Measurements from ENCODE around the gene TMBIM1.

Gene TMBIM1

DNA sequence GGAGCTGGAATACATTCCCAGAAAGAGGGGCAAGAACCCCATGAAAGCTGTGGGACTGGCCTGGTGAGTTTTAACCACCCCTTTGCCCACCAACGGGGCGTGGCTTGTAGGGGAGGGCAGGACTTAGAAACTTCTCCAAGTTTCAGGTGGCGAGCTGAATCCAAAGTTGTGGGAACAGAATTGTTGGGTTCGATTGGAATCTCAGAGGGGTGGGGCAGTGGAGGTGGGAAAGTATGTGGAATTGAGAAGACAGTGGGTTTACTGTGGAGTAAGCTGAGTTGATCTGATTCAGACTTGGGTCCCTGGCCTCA lies 20.9 kb downstream of the TMBIM1 start:
- DNase-seq = no peak

DNA sequence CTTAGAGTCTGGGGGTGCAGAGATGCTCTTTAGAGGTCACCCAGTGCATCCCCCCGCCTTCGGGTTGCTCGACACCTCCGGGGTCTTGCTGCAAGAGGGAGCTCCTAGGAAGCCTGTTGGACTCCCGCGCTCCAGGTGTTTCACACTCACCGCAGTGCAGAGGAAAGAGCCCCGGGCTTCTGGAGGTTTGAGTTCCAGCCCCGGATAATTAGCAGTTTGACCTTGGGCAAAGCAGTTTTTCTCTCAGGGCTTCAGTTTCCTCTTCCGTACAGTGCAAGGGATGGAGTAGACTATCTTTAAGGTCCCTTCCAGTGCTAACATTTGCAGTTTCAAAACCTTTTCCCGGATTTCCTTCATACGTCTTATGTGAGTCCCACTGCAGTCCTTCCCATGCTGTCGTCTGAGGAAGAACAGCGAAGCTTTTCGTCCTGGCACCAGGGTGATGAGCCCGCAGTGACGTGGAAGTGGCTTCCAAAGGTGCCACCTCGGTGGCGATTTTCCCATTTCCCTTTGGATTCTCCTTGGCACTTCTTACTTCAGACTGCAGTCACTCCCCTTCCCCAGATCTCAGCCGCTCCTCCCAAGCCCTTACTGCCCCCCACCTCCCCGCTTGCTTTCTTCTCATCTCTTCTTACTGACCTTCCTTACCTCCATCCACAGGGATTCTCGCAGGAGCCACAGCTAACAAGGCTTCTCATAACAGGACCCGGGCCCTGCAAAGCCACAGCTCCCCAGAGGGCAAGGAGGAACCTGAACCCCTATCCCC lies 21.4 kb downstream of the TMBIM1 start:
- DNase-seq = no peak

DNA sequence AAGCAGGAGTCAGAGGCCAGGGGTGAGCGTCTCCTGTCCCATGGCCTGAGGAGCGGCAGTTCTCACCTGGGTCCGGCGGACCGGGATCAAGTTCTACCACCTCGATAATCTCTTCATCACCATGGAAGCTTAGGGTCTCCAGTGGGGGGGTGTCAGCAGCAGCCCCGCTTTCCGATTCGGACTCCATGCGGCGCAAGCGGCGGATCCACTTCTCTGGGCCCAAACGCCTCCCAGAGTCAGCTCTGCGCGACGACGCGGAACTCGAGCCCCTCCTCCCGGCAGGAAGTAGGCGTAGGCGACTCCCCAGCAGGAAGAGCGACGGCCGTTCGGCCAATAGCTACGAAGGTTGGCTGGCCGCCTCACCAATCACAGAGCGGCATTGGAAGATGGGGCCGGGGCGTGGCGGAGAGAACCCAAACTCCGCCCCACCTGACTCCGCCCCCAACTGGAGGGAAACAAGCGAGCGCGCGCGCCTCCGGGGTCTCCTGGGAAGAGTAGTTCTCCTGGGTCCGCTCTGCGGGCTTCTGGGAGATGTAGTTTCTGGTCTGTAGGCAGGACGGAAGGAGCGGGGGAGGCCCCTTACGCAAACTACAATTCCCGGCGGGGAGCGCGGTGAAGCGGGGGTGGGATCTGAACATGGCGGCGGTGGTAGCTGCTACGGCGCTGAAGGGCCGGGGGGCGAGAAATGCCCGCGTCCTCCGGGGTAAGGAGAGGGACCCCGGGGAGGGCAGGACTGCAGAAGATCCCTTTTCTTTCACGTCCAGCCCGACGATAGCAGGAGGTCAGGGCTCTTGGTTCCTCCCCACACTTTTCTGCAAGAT lies 22.2 kb downstream of the TMBIM1 start, which contains the start of the genes AAMP and PNKD:
TSS of gene AAMP (minus strand) at position 238 of the 821 bp plus-strand sequence. CDS start at position 187, 51 bp downstream.
TSS of gene PNKD (plus strand) at position 620 of the 821 bp plus-strand sequence. CDS start at position 637, 17 bp downstream.
- DNase-seq = peak; percentile 100

DNA sequence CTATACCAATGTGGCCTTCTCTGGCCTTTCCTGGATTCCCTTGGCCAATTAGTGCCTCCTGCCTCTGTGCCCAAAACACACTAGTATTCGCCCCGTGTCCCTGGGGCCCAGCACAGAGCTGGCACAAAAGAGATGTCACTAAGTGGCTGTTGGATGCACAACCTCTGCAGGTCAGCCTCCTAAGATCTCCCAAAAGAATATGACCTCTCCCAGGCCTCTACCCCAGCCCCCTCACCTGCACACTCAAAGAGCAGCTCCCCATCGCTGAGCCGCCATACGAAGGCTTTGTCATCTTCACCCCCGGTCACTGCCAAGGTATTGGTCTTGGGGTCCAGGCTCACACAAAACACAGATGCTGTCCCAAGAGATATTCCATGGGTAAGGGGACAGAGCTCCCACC lies 25.0 kb downstream of the TMBIM1 start:
- no peak for DNase-seq

DNA sequence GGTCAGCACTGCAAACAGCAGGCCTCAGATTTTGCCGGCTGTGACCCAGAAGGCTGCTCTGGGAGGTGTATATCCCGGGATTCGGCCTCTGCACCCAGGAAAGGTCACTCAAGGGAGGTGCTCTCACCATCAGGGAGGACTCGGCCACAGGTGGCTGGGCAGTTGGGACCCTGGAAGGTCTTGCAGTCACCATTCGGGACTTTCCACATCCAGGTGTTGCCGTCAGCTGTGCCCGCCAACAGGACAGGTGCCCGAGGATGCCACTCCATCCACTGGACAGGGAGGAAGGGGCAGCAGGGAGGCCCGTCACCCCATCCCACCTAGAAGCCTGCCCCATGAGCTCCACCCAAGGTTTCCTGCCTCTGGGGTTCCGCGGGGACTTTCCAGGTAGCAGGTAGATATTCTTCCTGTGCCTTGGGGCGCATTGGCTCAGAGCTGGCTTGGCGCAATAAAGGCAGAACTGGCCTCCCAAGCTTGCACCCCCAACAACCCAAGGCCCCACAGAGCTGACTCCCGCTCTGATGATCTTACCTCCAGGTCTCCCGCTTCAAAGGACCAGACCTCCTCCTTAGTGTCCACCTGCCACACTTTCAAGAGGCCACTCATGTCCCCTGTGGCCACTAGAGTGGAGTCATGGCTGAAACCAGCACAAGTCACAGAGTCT lies 25.9 kb downstream of the TMBIM1 start:
- DNase-seq = no peak

DNA sequence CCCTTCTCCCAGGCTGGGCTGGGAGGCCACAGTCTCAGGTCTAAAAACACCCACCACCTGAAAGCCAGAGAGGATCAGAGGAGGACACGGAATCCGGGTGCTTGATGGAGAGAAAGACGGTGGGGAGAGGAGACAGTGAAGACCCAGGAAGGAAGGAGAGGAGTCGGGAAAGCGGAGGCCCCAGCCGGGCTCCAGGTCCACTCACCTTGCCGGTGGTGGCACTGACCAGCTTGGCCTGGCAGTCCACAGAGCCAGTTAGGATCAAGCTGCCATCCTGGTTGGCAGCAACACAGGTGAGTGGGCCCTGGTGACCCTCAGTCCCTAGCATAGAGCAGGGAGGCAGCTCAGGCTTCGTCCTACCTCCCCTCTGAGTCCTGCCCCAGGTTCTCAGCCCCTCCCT lies 26.7 kb downstream of the TMBIM1 start:
- no peak for DNase-seq

DNA sequence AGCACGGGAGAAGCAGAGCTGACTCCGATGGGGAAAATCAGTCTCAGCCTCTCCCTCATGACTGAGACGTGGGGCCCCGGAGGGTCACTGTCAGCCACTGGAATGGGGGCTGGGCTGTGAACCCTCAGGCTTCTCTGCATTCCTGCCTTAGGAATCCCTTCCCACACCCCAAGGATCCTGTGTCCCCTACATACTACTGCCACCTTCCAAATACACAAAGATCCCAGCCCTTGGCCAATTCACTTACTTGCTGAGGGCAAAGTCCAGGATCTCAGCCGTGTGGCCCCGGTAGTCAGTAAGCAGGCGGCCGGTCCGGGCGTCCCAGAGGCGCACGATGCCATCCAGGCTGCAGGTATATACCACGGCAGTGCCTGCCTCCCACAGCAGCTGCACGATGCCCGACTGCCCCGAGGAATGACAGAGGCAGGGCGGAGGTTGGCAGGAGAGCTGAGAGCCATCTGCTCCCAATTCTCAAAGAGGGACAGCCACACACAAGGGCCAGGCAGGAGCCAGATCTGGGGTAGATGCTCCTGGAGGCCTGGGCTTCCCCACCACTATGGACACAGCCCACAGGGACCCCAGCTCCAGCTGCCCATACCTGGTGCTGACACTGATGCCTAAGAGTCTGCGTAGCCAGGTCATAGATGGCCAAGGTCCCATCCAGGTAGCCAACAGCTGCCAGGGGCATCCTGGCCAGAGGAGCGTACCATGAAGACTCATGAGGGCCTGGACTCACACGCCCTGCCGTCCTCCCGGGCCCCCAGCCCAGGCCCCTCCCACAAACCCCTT lies 27.3 kb downstream of the TMBIM1 start:
- DNase-seq = no peak

DNA sequence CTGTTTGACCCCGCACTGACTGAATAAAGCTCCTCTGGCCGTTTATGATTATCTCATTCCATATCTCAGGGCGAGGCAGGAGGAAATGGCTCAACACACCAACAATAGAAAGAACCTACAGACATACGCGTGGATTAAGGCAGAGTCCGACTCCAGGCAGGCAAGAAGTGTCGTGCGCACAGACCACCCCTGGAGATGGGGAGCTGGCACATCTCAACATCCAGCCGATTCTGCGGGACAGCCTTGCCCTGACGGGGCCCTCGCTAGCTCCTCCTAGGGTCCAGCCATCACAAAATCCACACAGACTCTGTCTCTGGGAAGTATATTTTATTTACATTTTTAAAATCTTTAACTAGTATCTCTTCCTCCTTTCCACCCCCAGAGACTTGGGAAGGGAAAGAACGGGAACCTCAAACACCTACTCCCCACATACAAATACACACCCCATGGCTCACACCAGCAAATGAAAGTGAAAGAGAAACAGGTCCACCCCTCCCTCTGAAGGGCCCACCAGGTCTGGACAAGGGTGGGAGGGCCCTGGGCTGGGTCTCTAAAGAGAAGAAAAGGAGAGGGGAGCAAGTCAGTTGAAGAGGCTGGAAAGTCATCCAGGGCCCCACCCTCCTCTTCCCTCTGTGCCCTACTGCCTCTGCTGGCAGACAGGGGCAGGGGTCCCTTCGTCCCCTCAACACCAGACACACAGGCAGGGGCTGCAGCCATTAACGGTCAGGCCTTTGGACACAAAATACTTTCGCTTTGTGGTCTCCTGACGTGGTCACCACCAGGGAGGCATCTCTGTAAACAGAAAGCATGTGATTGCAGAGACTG lies 28.3 kb downstream of the TMBIM1 start:
- no peak for DNase-seq

DNA sequence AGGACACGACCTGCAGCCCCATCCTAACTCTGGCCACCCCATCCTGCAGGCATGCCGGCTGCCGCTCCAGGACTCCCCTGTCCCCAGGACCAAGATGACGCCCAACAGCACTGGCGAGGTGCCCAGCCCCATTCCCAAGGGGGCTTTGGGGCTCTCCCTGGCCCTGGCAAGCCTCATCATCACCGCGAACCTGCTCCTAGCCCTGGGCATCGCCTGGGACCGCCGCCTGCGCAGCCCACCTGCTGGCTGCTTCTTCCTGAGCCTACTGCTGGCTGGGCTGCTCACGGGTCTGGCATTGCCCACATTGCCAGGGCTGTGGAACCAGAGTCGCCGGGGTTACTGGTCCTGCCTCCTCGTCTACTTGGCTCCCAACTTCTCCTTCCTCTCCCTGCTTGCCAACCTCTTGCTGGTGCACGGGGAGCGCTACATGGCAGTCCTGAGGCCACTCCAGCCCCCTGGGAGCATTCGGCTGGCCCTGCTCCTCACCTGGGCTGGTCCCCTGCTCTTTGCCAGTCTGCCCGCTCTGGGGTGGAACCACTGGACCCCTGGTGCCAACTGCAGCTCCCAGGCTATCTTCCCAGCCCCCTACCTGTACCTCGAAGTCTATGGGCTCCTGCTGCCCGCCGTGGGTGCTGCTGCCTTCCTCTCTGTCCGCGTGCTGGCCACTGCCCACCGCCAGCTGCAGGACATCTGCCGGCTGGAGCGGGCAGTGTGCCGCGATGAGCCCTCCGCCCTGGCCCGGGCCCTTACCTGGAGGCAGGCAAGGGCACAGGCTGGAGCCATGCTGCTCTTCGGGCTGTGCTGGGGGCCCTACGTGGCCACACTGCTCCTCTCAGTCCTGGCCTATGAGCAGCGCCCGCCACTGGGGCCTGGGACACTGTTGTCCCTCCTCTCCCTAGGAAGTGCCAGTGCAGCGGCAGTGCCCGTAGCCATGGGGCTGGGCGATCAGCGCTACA lies 29.4 kb downstream of the TMBIM1 start:
- no peak for DNase-seq

DNA sequence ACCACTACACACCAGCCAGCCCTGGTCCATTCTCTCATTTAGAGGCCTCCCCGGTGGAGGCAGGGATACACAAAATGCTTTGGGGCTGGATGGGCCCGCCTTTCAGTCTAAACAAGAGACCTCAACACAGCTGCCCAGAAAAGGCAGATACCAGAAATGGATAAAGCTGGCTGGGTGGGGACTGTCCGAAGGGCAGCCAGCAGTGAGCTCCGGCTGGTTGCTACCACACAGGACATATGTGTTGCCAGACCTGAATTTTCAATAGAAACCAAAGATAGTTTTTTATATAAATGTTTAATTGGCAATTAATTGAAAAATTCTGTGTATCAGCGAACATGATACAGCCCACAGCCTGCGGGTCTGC lies 30.1 kb downstream of the TMBIM1 start:
- no peak for DNase-seq

DNA sequence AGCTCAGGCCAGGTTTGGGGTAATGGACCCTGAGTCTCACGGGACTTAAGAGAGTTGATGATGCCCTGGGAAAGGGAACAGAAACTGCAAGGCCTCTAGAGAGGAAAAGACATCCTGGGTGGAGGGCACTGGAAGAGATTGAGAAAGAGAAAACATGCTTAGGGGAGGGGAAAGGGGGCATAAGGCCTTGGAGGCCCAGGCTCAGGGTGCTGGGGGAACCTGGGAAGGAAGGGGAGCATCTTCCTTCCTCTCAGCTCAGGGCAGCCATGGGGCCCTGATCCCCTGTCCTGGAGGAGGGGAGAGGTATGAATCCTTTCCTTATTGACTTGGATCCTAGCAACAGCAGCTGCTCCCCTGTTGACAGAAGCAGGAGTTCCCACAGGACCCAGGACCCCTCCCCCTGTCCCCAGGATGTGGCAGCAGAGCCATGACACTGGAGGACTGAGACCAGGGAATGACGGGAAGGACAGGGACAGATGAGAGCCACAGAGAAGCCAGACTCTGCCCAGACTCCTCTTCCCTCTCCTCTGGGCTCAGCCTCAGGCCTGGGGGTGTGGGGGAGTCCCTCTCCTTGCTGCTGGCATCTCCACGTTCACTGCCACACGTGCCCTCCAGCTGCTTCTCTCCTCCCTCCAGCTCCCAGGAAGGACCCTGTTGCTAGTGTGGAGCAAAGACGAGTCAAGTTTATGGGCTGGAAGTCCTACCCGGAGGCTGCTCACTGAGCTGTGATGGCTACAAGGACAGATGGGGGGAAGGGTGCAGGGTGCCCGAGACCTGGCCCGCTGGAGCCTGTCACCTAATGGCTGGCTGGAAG lies 30.7 kb downstream of the TMBIM1 start:
- peak; percentile 56 for DNase-seq

DNA sequence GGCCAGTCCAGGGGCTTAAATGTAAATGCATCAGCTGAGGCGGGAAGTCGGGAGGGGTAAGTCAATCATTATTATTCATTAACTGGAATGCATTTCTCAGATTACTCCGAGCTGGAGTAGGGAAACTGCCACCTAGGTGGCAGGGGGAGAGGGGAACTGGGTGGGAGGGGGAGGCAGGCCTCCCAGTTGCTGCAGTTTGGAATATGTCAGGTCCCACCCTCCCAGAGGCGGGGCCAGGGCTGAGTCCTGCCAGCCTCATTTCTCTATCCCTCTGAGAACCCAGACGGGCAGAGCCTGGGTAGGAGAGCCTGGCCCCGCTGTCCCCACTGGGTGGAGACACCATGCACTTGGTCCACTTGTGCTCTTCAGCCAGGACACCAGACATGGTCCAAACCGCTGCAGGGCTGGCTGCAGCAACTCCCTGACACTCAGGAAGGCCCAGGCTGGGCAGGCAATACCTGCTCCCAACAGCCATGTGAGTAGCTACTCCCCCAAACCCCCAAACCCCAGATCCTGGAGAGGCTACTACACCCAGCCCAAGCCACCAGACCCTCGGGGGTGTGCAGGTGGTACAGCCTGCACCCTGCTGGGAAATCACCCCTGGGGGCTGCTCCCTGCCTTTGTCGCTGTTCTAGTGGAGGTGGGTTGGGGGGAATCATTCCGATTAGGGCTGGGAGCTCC lies 31.4 kb downstream of the TMBIM1 start, which contains the start of gene GPBAR1:
TSS of gene GPBAR1 (plus strand) at position 274 of the 681 bp plus-strand sequence. CDS start 1,710 bp downstream, outside the sequence.
- peak; percentile 35 for DNase-seq

DNA sequence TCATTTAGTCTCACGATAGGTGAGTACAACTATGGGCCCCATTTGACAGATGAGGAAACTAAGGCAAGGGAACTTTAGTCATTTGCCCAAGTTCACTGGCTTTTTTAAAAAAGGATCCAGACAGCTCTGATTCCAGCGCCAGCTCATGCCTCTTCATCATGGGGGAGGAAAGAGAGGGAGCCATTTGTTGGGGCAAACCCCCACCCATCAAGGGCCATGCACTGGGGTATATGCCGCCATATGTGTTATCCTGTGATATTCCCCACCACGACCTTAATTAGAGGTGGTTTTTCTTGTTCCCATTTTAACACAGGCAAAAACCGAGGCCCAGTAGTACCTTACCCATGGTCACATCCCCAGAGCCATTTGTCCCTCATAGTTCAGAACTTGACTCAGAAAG lies 32.1 kb downstream of the TMBIM1 start:
- no peak for DNase-seq

DNA sequence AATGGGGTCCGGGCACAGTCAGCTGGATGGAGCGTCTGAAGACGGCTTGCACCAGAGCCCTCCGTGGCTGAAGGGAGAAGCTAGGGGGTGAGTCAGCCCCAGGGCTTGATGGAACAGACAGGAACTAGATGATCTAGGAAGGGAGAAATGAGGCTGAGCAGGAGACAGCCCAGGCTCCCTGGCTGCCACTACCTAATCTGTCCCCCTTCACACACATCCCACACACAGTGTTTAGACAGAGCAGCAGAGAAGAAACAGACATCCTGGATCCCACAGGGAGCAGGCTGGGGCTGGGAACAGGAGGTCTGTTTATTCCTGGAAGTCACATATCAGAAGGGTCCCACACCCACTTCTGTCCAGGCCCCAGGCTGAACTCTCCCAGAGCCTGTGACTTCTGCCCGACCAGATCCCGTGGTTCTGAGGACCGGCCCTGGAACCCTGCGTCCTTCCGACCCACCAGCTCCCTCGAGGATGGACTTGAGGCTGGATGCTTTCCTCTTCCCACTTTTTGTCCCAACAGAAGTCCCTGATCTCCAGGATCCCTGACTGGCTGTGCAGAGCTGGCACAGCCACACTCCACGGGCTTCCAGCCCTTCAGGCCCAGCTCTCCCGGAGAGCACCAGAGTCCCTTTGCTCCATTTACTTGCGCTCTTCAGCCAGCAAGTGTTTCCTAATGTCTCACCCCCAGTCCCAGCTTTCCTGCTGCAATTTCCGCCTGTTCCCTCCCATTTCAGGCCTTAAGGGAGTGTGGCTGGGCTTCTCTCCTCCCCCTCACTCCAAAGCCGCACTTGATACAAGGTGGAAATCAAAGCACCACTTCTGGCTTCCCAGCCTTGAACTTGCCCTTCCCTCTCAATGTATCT lies 33.0 kb downstream of the TMBIM1 start:
- DNase-seq = no peak

DNA sequence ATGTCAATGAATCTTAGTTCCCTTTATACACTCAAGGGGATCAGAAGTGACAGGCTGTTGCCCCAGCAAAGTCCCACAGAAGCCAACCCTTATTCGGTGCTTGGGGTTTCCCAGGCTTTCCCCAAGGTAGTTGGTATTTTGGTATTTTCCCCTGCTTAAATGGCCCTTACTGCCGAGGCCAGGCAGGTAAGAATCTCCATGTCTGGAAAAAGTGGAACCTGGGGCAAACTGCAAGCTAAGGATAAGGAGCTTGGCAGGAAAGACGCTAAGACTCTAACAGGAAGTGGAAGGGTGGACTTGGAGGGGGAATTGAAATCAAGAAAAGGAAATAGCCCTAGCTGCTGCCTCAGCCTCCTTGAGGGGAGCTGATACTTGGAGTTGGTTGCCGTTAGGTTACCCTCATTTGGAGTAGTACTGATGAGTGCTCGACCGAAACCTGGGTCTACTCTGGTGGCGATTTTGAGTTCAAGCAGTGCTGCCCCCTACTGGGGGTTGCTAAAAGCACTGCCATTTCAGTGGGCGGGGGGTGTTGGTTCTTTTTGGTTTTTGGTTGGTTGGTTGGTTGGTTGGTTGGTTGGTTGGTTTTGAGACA lies 34.8 kb downstream of the TMBIM1 start:
- DNase-seq = no peak

DNA sequence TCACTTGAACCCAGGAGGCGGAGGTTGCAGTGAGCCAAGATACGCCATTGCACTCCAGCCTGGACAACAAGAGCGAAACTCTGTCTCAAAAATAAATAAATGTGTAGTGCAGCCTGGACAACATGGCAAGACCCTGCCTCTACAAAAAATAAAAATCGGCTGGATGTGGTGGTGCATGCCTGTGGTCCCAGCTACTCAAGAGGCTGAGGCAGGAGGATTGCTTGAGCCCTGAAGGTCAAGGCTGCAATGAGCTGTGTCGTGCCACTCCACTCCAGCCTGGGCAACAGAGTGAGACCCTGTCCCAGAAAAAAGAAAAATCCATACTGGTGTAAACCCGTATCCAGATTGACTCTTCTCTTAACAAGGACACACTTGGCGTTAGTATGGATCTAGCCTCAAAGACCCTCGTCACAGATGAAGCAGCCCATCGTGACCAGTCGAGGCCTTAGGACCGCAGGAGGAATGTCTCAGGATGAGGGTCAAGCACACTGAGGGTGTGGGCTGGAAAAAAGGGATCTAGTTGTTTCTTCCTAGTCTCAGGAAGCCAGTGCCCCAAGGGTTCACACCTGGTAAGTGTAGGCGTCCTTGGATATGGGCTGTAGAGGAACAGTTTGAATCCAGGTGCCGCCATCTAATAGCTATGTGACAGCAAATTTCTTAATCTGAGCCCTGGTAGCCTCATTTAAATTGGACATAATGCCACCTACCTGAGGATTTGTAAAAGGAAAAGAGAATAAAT lies 35.5 kb downstream of the TMBIM1 start:
- DNase-seq = no peak

DNA sequence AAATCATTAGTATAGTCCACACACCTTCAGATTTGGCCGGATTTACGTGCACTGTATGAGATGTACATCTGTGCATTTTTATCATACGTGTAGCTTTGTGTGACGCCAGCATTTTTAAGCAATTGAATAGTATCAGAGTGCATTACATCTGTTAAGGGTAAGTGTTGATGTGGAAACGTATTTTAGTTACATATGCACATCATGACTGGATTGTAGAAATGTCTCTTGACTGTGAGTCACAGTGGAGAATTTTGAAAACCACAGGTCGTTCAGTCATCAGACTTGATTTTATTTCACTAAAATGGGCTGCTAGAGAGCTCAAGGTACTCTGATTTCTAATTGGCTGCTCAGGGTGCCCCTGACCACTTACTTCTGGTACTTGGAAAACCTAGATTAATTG lies 36.9 kb downstream of the TMBIM1 start:
- DNase-seq = no peak

Measured in retina (tissue), 1 donor.